Lower leg skin (tissue), 3 donors: ENCODE results near the gene PTPN4.

Experiments used
- POLR2A ChIP-seq, 2 donors: fragments of 450-650 bp; IDR thresholded peaks; one replicate each; pipeline ENCODE4 v1.6.1; 2016 to 2017; ENCODE audit warnings: antibody characterized with exemption in 2 of 2, mild to moderate bottlenecking in 1 of 2, moderate library complexity in 1 of 2
- TF ChIP-seq, protein P1 (sequence below), 3 donors: fragments of 450-650 bp; IDR thresholded peaks; one replicate each; pipeline ENCODE4 v1.5.1; 2016; ENCODE audit warnings: antibody characterized with exemption in 3 of 3, mild to moderate bottlenecking in 3 of 3, moderate library complexity in 2 of 3

GRCh38 chr2:119759451-119760236 is at the start of gene PTPN4:
- TF ChIP-seq, protein P1, sequence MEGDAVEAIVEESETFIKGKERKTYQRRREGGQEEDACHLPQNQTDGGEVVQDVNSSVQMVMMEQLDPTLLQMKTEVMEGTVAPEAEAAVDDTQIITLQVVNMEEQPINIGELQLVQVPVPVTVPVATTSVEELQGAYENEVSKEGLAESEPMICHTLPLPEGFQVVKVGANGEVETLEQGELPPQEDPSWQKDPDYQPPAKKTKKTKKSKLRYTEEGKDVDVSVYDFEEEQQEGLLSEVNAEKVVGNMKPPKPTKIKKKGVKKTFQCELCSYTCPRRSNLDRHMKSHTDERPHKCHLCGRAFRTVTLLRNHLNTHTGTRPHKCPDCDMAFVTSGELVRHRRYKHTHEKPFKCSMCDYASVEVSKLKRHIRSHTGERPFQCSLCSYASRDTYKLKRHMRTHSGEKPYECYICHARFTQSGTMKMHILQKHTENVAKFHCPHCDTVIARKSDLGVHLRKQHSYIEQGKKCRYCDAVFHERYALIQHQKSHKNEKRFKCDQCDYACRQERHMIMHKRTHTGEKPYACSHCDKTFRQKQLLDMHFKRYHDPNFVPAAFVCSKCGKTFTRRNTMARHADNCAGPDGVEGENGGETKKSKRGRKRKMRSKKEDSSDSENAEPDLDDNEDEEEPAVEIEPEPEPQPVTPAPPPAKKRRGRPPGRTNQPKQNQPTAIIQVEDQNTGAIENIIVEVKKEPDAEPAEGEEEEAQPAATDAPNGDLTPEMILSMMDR (IDR thresholded peaks at IDR 0.05) = no peak
- no peak for TF ChIP-seq POLR2A (IDR thresholded peaks at IDR 0.05)
